Measurements from ENCODE around the gene CBX1. TPM values are rescaled to one million over a fixed set of nuclear protein-coding genes. Genes with fewer than 3 reads are reported as not detected.

The CBX1 gene
- total and polyA plus RNA-seq, 2 of the 13 experiments (the other 11 are each of a cell fraction or from before 2014, with no cell fraction given), result 17.8 to 108 TPM

GRCh38 chr17:48131216-48131824 is 30.0 kb upstream of the CBX1 start (continued):
- TF ChIP-seq HMGXB4 (CRISPR knock-in tag; IDR thresholded peaks at IDR 0.05; ENCODE audit: borderline replicate concordance in 1 of 2, low read depth in 1 of 2) (0 out of 4 replicates have a peak, but pooled peaks of 1 of the 2 experiments have one; percentile 58), NCOR1 (IDR thresholded peaks at IDR 0.05; ENCODE audit: borderline replicate concordance, low read length) (no peak), FOXM1 (CRISPR knock-in tag; IDR thresholded peaks at IDR 0.05) (no peak), JUNB (CRISPR knock-in tag; IDR thresholded peaks at IDR 0.05; ENCODE audit: borderline replicate concordance) (no peak), FOXC1 (CRISPR knock-in tag; IDR thresholded peaks at IDR 0.05; ENCODE audit: borderline replicate concordance) (no peak), ZNF580 (CRISPR knock-in tag; IDR thresholded peaks at IDR 0.05; ENCODE audit: borderline replicate concordance, low read depth) (no peak), ZFP82 (CRISPR knock-in tag; IDR thresholded peaks at IDR 0.05; ENCODE audit: borderline replicate concordance) (no peak), MNT (IDR thresholded peaks at IDR 0.05) (no peak), FUBP1 (CRISPR knock-in tag; IDR thresholded peaks at IDR 0.05; ENCODE audit: borderline replicate concordance) (no peak), ZNF629 (CRISPR knock-in tag; conservative IDR thresholded peaks at IDR 0.05) (no peak), KDM4B (CRISPR knock-in tag; IDR thresholded peaks at IDR 0.05) (no peak), ISL2 (CRISPR knock-in tag; IDR thresholded peaks at IDR 0.05) (no peak), GRHL1 (CRISPR knock-in tag; conservative IDR thresholded peaks at IDR 0.05) (no peak), HNRNPK (IDR thresholded peaks at IDR 0.05; ENCODE audit: low read depth, low read length, poor library complexity, severe bottlenecking) (no peak), GABPB1 (CRISPR knock-in tag; IDR thresholded peaks at IDR 0.05) (no peak), ATF6 (CRISPR knock-in tag; conservative IDR thresholded peaks at IDR 0.05) (no peak), DRAP1 (CRISPR knock-in tag; IDR thresholded peaks at IDR 0.05) (0 out of 2 replicates have a peak, but pooled peaks have one; percentile 18), ZNF12 (CRISPR knock-in tag; IDR thresholded peaks at IDR 0.05) (no peak), SMARCC2 (IDR thresholded peaks at IDR 0.05) (no peak)
